ENCODE results near the gene ACOXL.

GRCh38 chr2:110772383-110772755, 40.0 kb downstream of the ACOXL start:
- TF ChIP-seq CTCF (IDR thresholded peaks at IDR 0.05; ENCODE audit: insufficient read depth, low read length, poor library complexity, severe bottlenecking) (no peak), EZH2phosphoT487 (conservative IDR thresholded peaks at IDR 0.05; ENCODE audit: low read length) (no peak)
